Parathyroid adenoma (tissue), 2 donors: ENCODE results near the gene DROSHA.

Experiments used
- H2AFZ ChIP-seq: fragments of 300-600 bp; sonication (generic); one replicate; pipeline ENCODE4 v1.7.0; 2017; ENCODE audit warnings: antibody characterized with exemption, mild to moderate bottlenecking
- H3K27ac ChIP-seq: fragments of 300-600 bp; sonication (generic); one replicate; pipeline ENCODE4 v1.7.0; 2017
- H3K27me3 ChIP-seq: fragments of 300-600 bp; sonication (generic); one replicate; pipeline ENCODE4 v1.7.0; 2017; ENCODE audit warnings: low read length; ENCODE audit not compliant: control insufficient read depth, insufficient read depth
- H3K36me3 ChIP-seq: fragments of 300-600 bp; sonication (generic); one replicate; pipeline ENCODE4 v1.7.0; 2017; ENCODE audit warnings: low read length; ENCODE audit not compliant: control insufficient read depth, insufficient read depth
- H3K4me1 ChIP-seq: fragments of 300-600 bp; sonication (generic); one replicate; pipeline ENCODE4 v1.7.0; 2017; ENCODE audit warnings: control low read depth
- H3K4me2 ChIP-seq: fragments of 300-600 bp; sonication (generic); one replicate; pipeline ENCODE4 v1.7.0; 2017; ENCODE audit warnings: low read length
- H3K4me3 ChIP-seq: fragments of 300-600 bp; sonication (generic); one replicate; pipeline ENCODE4 v1.7.0; 2017; ENCODE audit warnings: low read depth, low read length
- H3K79me2 ChIP-seq: fragments of 300-600 bp; sonication (generic); one replicate; pipeline ENCODE4 v1.7.0; 2017; ENCODE audit warnings: control low read depth
- H3K9ac ChIP-seq: fragments of 300-600 bp; sonication (generic); one replicate; pipeline ENCODE4 v1.7.0; 2017; ENCODE audit warnings: mild to moderate bottlenecking
- H3K9me3 ChIP-seq: fragments of 300-600 bp; sonication (generic); one replicate; pipeline ENCODE4 v1.7.0; 2017; ENCODE audit warnings: low read length; ENCODE audit not compliant: control insufficient read depth
- CTCF ChIP-seq: fragments of 300-600 bp; sonication (generic); IDR thresholded peaks from one replicate; pipeline ENCODE4 v1.7.0; 2017; ENCODE audit warnings: antibody characterized with exemption, mild to moderate bottlenecking
- donor health status: primary hyperparathyroidism.

Gene DROSHA

GRCh38 chr5:31477971-31478370 is 53.9 kb downstream of the DROSHA start:
- no peak overlapping the region for H2AFZ ChIP-seq
- no peak overlapping the region for H3K4me3 ChIP-seq
- no peak overlapping the region for H3K4me2 ChIP-seq
- no peak for TF ChIP-seq CTCF
- H3K9me3 ChIP-seq: no peaks in the 10 kb centered on the region
- no peak overlapping the region for H3K9ac ChIP-seq
- no peaks in the 10 kb centered on the region for H3K36me3 ChIP-seq
- H3K79me2 ChIP-seq: no peaks in the 10 kb centered on the region
- H3K4me1 ChIP-seq: no peaks in the 10 kb centered on the region
- H3K27ac ChIP-seq: no peak overlapping the region
- H3K27me3 ChIP-seq: no peaks in the 10 kb centered on the region

DNA sequence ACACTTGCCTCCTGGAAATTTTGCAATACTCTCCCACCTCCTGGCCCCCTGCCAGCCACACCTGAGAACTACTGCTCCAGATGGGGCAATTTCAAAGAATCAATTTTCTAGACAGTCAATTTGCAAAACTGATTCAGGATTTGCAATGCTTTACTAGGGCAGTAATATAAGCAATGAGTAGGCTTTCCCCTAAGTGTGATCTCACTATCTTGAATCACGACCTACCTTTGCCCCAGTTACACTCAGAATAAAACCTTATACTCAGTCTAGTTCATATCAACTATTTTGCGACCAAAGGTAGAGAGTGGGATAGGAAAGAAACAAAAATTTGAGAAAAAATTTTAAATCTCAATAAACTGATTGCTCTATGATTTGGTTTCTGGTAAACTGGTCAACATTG is 54.4 kb downstream of the DROSHA start:
- H3K4me2 ChIP-seq: no peak overlapping the region

GRCh38 chr5:31476738-31477141 is 55.2 kb downstream of the DROSHA start:
- H2AFZ ChIP-seq: no peak overlapping the region
- no peaks in the 10 kb centered on the region for H3K27me3 ChIP-seq
- H3K4me1 ChIP-seq: no peaks in the 10 kb centered on the region
- no peak for TF ChIP-seq CTCF
- no peak overlapping the region for H3K27ac ChIP-seq
- H3K4me2 ChIP-seq: no peak overlapping the region
- no peaks in the 10 kb centered on the region for H3K79me2 ChIP-seq
- no peaks in the 10 kb centered on the region for H3K9me3 ChIP-seq
- no peaks in the 10 kb centered on the region for H3K36me3 ChIP-seq
- H3K4me3 ChIP-seq: no peak overlapping the region
- H3K9ac ChIP-seq: no peak overlapping the region

More for the DNA sequence above, 54.4 kb downstream of the DROSHA start:
- Histone ChIP-seq H3K4me1 (no peaks in the 10 kb centered on the region), H3K27me3 (no peaks in the 10 kb centered on the region), H2AFZ (no peak overlapping the region), H3K9ac (no peak overlapping the region), H3K4me3 (no peak overlapping the region), H3K36me3 (no peaks in the 10 kb centered on the region), H3K79me2 (no peaks in the 10 kb centered on the region), H3K27ac (no peak overlapping the region), H3K9me3 (no peaks in the 10 kb centered on the region)
- no peak for TF ChIP-seq CTCF

DNA sequence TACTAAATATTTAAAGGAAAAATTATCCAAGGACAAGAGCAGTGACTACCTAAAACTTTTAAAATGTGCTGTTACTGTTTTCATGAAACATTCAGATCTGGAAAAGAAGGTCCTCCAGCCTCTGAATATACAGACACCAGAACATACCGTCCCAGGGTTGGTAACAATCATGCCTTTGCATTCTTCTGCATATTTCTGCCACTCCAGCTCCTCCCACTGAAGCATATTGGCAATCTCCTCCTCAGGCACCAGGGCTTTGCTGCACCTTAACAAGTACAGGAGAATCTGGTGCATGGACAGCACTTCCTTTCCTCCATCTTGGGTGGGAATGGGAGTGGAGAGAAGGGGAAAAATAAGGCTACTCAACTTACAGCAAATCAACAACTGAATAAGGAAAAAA is 60.0 kb downstream of the DROSHA start:
- no peak overlapping the region for H3K4me3 ChIP-seq
- H2AFZ ChIP-seq: no peak overlapping the region
- H3K4me1 ChIP-seq: no peaks in the 10 kb centered on the region
- H3K36me3 ChIP-seq: no peaks in the 10 kb centered on the region
- H3K79me2 ChIP-seq: no peaks in the 10 kb centered on the region
- H3K4me2 ChIP-seq: no peak overlapping the region
- no peaks in the 10 kb centered on the region for H3K27me3 ChIP-seq
- H3K27ac ChIP-seq: no peak overlapping the region
- TF ChIP-seq CTCF: no peak
- no peaks in the 10 kb centered on the region for H3K9me3 ChIP-seq
- H3K9ac ChIP-seq: no peak overlapping the region

DNA sequence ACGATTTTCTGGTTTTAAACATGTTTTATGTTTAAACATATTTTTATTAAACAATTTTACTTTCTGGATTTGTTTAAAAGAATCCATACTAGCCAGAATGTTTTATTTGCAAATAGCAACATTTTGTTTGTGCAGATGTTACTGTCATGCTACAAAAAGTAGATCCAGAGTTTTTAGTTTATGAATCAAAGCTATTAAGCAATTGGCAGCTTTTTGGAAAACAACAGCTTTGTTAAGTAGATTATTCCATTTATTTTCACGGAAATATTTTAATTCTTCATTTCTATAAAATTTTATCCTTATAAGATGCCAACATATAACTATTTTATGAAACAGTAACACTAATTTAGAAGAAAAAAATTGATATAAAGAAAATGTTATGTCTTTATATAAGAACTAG is 60.9 kb downstream of the DROSHA start:
- no peak overlapping the region for H3K4me3 ChIP-seq
- no peaks in the 10 kb centered on the region for H3K4me1 ChIP-seq
- H3K27ac ChIP-seq: no peak overlapping the region
- H3K4me2 ChIP-seq: no peak overlapping the region
- TF ChIP-seq CTCF: no peak
- no peaks in the 10 kb centered on the region for H3K79me2 ChIP-seq
- no peaks in the 10 kb centered on the region for H3K9me3 ChIP-seq
- no peak overlapping the region for H3K9ac ChIP-seq
- H3K27me3 ChIP-seq: no peaks in the 10 kb centered on the region
- no peak overlapping the region for H2AFZ ChIP-seq
- no peaks in the 10 kb centered on the region for H3K36me3 ChIP-seq
